Islet of Langerhans (tissue), 1 donor: Measurements from ENCODE around the gene DYNLL2.
"Not testable (repeated sequence)": the region's sequence is repeated elsewhere in the genome, so short reads cannot be mapped to it uniquely, and the experiment has no call there.

Source experiments
- FAIRE-seq: peaks from one replicate; lab custom pipeline; 2011; peaks lifted over from hg19 to GRCh38; lab: Jason Lieb, UNC

DYNLL2 gene

GRCh38 chr17:58107306-58107705 is 24.1 kb downstream of the DYNLL2 start:
- FAIRE-seq: no peak

GRCh38 chr17:58109197-58109596 is 26.0 kb downstream of the DYNLL2 start:
- no peak for FAIRE-seq

- FAIRE-seq: no peak
Observed at GRCh38 chr17:58110012-58110411, 26.8 kb downstream of the DYNLL2 start.

GRCh38 chr17:58111676-58112075 is 28.5 kb downstream of the DYNLL2 start:
- FAIRE-seq: no peak

GRCh38 chr17:58112970-58113631 is 29.9 kb downstream of the DYNLL2 start:
- no peak for FAIRE-seq

- FAIRE-seq: no peak
Observed at GRCh38 chr17:58113947-58114346, 30.7 kb downstream of the DYNLL2 start.

- no peak for FAIRE-seq
Observed at GRCh38 chr17:58117382-58117781, 34.2 kb downstream of the DYNLL2 start.

- FAIRE-seq: no peak
Observed at GRCh38 chr17:58119491-58119890, 36.3 kb downstream of the DYNLL2 start.

- FAIRE-seq: no peak
Observed at GRCh38 chr17:58120195-58120822, 37.1 kb downstream of the DYNLL2 start.

- peak; percentile 36 for FAIRE-seq
Observed at GRCh38 chr17:58121925-58122324, 38.7 kb downstream of the DYNLL2 start.

- FAIRE-seq: no peak
Observed at GRCh38 chr17:58127846-58128245, 44.6 kb downstream of the DYNLL2 start.

- not testable (repeated sequence) for FAIRE-seq
Observed at GRCh38 chr17:58132697-58133096, 49.5 kb downstream of the DYNLL2 start.

- no peak for FAIRE-seq
Observed at GRCh38 chr17:58136669-58137279, 53.6 kb downstream of the DYNLL2 start.

- FAIRE-seq: no peak
Observed at GRCh38 chr17:58141505-58141904, 58.3 kb downstream of the DYNLL2 start.

- FAIRE-seq: not testable (repeated sequence)
Observed at GRCh38 chr17:58143335-58143734, 60.1 kb downstream of the DYNLL2 start.

- FAIRE-seq: no peak
Observed at GRCh38 chr17:58144801-58145200, 61.6 kb downstream of the DYNLL2 start.
